GM12873 (cell line): ENCODE results near the gene BHMT2.
A peak's percentile ranks its signal among the peaks of the same experiment; 100 is the strongest.

Experiments
- TF ChIP-seq, protein P1 (sequence below): IDR thresholded peaks from 2 replicates; pipeline ENCODE4 v1.5.1; 2012; ENCODE audit warnings: low read depth, mild to moderate bottlenecking, moderate library complexity, low read length, control low read depth; ENCODE audit not compliant: insufficient read depth; ENCODE audit errors: missing control alignments

BHMT2 gene

DNA sequence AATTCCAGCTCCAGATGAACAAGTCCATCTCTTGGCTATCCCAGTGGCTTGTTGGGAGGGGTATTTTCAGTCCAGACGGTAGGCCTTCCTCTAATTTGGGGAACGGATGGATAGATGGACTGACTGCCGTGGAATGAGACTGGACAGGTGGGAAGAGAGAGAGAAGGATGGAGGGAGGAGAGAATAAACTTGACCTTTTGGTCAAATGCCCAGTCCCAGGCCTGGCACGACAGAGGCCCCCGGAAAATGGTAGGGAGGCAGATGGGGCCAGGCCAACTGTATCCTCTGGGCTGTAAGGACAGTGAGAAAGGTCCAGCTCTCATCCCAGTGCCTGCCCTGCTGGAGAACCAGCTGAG lies 43.1 kb downstream of the BHMT2 start:
- TF ChIP-seq, protein P1, sequence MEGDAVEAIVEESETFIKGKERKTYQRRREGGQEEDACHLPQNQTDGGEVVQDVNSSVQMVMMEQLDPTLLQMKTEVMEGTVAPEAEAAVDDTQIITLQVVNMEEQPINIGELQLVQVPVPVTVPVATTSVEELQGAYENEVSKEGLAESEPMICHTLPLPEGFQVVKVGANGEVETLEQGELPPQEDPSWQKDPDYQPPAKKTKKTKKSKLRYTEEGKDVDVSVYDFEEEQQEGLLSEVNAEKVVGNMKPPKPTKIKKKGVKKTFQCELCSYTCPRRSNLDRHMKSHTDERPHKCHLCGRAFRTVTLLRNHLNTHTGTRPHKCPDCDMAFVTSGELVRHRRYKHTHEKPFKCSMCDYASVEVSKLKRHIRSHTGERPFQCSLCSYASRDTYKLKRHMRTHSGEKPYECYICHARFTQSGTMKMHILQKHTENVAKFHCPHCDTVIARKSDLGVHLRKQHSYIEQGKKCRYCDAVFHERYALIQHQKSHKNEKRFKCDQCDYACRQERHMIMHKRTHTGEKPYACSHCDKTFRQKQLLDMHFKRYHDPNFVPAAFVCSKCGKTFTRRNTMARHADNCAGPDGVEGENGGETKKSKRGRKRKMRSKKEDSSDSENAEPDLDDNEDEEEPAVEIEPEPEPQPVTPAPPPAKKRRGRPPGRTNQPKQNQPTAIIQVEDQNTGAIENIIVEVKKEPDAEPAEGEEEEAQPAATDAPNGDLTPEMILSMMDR, result no peak

DNA sequence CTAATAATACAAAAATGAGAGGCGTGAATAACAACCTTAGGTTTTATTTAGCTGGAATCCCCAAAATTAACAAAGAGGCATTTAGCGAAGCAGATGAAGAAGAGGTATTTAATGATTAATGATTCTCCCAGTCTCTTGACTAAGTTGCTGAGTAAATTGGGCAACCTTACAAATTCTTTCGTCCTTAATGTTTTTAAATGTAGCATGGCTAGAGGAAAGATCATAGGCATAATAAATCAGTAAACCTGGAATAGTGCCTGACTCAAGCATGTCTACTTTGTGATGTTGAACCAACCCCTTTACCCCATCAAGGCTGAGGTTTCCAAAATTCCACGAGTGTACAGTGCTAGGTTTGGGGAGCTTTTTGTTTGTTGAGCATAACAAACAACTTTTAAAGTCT lies 49.9 kb downstream of the BHMT2 start:
- TF ChIP-seq, protein P1, result no peak

DNA sequence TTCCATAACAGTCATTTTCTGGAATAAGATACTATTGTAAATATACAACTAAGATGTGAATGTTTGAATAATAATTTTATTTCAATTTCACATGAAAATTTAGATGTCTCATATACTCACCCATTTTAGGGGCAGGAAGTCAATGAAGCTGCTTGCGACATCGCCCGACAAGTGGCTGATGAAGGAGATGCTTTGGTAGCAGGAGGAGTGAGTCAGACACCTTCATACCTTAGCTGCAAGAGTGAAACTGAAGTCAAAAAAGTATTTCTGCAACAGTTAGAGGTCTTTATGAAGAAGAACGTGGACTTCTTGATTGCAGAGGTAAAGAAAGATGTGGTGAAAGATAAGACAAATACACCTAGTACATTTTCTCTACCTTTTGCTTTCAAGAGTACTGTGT lies 50.7 kb downstream of the BHMT2 start:
- TF ChIP-seq, protein P1, result no peak

DNA sequence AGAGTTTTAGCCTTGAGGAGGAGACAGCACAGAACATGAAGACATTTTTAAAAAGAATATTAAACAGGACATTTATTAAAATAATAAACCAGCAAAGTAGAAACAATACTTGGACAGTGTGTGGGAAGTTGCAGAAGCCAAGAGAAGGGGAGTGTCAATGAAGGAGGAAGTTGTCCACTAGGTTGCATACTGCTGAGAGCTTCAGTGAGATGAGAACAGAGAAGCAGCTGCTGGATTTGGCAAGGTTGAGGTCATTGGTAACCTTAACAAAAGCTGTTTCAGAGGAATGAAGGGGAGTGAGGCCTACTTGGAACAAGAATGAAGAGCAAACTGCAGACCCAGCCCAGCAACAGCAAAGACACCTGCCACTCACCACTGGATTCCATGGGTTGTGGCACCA lies 53.4 kb downstream of the BHMT2 start:
- TF ChIP-seq, protein P1, result peak; percentile 3

DNA sequence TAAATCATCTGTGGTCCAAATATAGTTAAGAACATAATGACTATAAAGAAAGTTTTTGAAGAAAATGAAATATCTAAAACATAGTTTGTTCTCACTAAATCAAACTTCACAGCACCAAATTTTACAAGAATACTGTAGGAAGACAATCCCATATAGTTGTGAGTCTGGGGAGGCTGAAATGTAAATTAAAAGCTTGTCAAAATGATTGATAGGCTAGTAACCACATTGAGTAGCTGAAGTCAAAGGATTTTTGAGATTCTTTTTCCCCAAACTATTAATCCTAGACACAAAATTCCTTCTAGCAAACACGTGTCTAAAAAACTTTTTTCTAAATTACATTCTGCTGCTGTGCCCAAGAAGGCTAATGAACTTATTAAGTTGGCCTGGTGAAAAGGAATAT lies 55.0 kb downstream of the BHMT2 start:
- TF ChIP-seq, protein P1, result no peak

DNA sequence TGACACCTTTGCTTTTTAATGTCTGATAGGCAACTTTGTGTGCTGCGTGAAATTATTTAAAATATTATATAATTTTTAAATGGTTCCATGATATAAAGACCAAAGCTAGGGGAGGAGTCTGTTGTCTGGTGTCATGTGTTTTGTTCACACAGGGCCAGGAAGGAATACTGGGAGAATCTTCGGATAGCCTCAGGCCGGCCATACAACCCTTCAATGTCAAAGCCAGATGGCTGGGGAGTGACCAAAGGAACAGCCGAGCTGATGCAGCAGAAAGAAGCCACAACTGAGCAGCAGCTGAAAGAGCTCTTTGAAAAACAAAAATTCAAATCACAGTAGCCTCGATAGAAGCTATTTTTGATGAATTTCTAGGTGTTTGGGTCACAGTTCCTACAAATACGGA lies 61.2 kb downstream of the BHMT2 start:
- TF ChIP-seq, protein P1, result no peak

DNA sequence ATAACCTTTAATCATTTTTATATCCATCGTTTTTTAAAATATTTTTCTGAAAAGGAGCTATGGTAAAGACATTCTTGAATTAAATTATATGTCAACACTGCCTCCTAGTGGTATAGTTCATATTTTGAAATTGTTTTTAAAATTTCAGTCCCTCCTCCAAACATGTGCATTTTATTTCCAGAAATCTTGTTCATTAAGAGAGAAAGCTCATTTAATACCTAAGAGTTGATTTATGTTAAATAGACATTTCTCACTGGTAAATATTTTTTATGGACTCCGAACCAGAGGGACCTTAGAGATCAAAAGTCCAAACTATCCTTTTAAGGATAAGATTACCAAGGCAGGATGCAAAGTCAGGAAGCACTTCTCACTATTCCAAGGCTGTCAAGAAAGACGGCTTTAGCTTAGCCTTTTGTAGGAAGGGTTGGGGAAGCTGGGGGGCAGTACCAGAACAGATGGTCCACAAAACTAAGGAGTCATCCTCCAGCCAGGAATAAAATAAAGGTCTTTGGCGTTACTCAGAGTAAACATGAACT lies 63.6 kb downstream of the BHMT2 start:
- TF ChIP-seq, protein P1, result no peak
